B cell (primary cell): ENCODE results near the gene GLRA3. TPM values are rescaled to one million over a fixed set of nuclear protein-coding genes. Genes with fewer than 3 reads are reported as not detected.

Experiments
- ATAC-seq: fragments of 200-7000 bp; cut with Tn5 transposase; one replicate; pipeline ENCODE4 v1.10.0; 2021; ENCODE audit warnings: low read depth, mild to moderate bottlenecking, moderate number of reproducible peaks, moderate library complexity
- CTCF ChIA-PET: fragments of 350-600 bp; sonication (Branson Sonifier 250); formaldehyde crosslinking; loops from one replicate; lab custom pipeline; 2021; ENCODE audit warnings: antibody characterized with exemption, inconsistent platforms; lab: Charles Lee
- POLR2A ChIA-PET: fragments of 350-600 bp; sonication (Branson Sonifier 250); formaldehyde crosslinking; loops from one replicate; lab custom pipeline; 2021; ENCODE audit warnings: antibody characterized with exemption; lab: Charles Lee
- DNase-seq: peaks from one replicate; pipeline ENCODE4 v3.0.0; 2013
- H2AFZ ChIP-seq: 2 replicates; pipeline ENCODE4 v1.6.1; 2012; ENCODE audit warnings: mild to moderate bottlenecking, low read depth, low read length; ENCODE audit not compliant: insufficient read depth, poor library complexity, severe bottlenecking
- H3K27ac ChIP-seq, 2 donors: 1 replicate in 1 of 2; 2 replicates in 1 of 2; pipeline ENCODE4 v1.5.1; 2012 to 2013; ENCODE audit warnings: low read length in 2 of 2, mild to moderate bottlenecking in 2 of 2, moderate library complexity in 1 of 2
- H3K27me3 ChIP-seq, 4 experiments: fragments of 200-600 bp in 1 of 4; sonication (generic) in 1 of 4; replicated peaks in 1 of 4; 1 replicate in 2 of 4; 2 replicates in 2 of 4; pipeline versions ENCODE4 v1.6.1 to v1.7.0; 2013 to 2016; ENCODE audit warnings: low read length in 3 of 4, mild to moderate bottlenecking in 2 of 4, mixed read lengths in 1 of 4, moderate library complexity in 1 of 4; ENCODE audit not compliant: insufficient read depth in 4 of 4, control insufficient read depth in 3 of 4; ENCODE audit errors: control extremely low read depth in 1 of 4
- H3K36me3 ChIP-seq, 2 experiments: replicated peaks in 1 of 2; 1 replicate in 1 of 2; 2 replicates in 1 of 2; pipeline versions ENCODE4 v1.6.1 to v1.7.1; 2013; ENCODE audit warnings: low read length in 1 of 2; ENCODE audit not compliant: insufficient read depth in 2 of 2, control insufficient read depth in 1 of 2; ENCODE audit errors: control extremely low read depth in 1 of 2, extremely low read depth in 1 of 2
- H3K4me1 ChIP-seq, 2 donors: fragments of 200-600 bp in 1 of 2; sonication (generic) in 1 of 2; 1 replicate in 1 of 2; 2 replicates in 1 of 2; pipeline versions ENCODE4 v1.5.1 to v1.6.1; 2013 to 2017; ENCODE audit warnings: low read length in 2 of 2; ENCODE audit not compliant: control insufficient read depth in 2 of 2, insufficient read depth in 2 of 2
- H3K4me2 ChIP-seq: replicated peaks from 2 replicates; pipeline ENCODE3; 2012; ENCODE audit warnings: mild to moderate bottlenecking, low read depth, low read length; ENCODE audit not compliant: poor library complexity, severe bottlenecking
- H3K4me3 ChIP-seq, 5 experiments: fragments of 200-600 bp in 1 of 5; sonication (generic) in 1 of 5; 1 replicate in 3 of 5; 2 replicates in 2 of 5; pipeline versions ENCODE4 v1.5.1 to v1.7.0; 2011 to 2016; ENCODE audit warnings: low read length in 4 of 5, mild to moderate bottlenecking in 4 of 5, low read depth in 2 of 5, control low read depth in 1 of 5, moderate library complexity in 1 of 5; ENCODE audit not compliant: insufficient read depth in 1 of 5; ENCODE audit errors: control extremely low read depth in 1 of 5, extremely low read depth in 1 of 5
- H3K79me2 ChIP-seq: fragments of 200-600 bp; sonication (generic); one replicate; pipeline ENCODE4 v1.6.0; 2016; ENCODE audit warnings: low read length; ENCODE audit not compliant: control insufficient read depth, insufficient read depth
- H3K9ac ChIP-seq: fragments of 200-600 bp; sonication (generic); 2 replicates; pipeline ENCODE4 v1.6.1; 2017; ENCODE audit warnings: mild to moderate bottlenecking, low read length, moderate library complexity
- H3K9me3 ChIP-seq, 3 donors: one replicate each; pipeline versions ENCODE4 v1.6.1 to v1.7.1; 2013; ENCODE audit warnings: low read length in 2 of 3; ENCODE audit not compliant: control insufficient read depth in 2 of 3, insufficient read depth in 1 of 3; ENCODE audit errors: control extremely low read depth in 1 of 3
- H4K20me1 ChIP-seq: 2 replicates; pipeline ENCODE4 v1.6.0; 2012; ENCODE audit warnings: mild to moderate bottlenecking, low read length; ENCODE audit not compliant: insufficient read depth, control insufficient read depth, poor library complexity, severe bottlenecking
- H3K27ac Mint-ChIP-seq: one replicate; pipeline ENCODE4 v1.8.0; 2021; ENCODE audit warnings: mixed read lengths
- H3K27me3 Mint-ChIP-seq: one replicate; pipeline ENCODE4 v1.8.0; 2021; ENCODE audit warnings: mixed read lengths
- H3K4me1 Mint-ChIP-seq: one replicate; pipeline ENCODE4 v1.8.0; 2021; ENCODE audit warnings: mixed read lengths
- H3K4me3 Mint-ChIP-seq: one replicate; pipeline ENCODE4 v1.8.0; 2021; ENCODE audit warnings: mixed read lengths
- H3K9me3 Mint-ChIP-seq: one replicate; pipeline ENCODE4 v1.8.0; 2022; ENCODE audit warnings: mixed read lengths; ENCODE audit not compliant: insufficient read depth
- CTCF ChIP-seq: fragments of 200-600 bp; IDR thresholded peaks from one replicate; pipeline ENCODE4 v1.8.0; 2022; ENCODE audit warnings: antibody characterized with exemption, mild to moderate bottlenecking
- EZH2 ChIP-seq: IDR thresholded peaks from 2 replicates; pipeline ENCODE4 v1.6.1; 2012; ENCODE audit warnings: borderline replicate concordance, low read depth, mild to moderate bottlenecking, moderate library complexity, low read length; ENCODE audit not compliant: insufficient read depth, poor library complexity, severe bottlenecking
- WGBS: methylation state at CpG from one replicate; pipeline ENCODE4 v1.1.5; 2013; ENCODE audit warnings: missing lambda C conversion rate; ENCODE audit not compliant: insufficient coverage; 5-methylcytosine and 5-hydroxymethylcytosine counted together
- intact Hi-C: fragments of 100-400 bp; cut with micrococcal nuclease; formaldehyde crosslinking; loops from one replicate; pipeline ENCODE4 v1.10.0; 2022
- polyA plus RNA-seq: library from polyadenylated mRNA; depleted of rRNA; stranded (reverse); fragments of >200 nt; gene quantifications from 2 replicates; pipeline ENCODE4 v1.2.3, GENCODE V29; 2012
- total RNA-seq, 2 donors: library from RNA; stranded (reverse); fragments of 120-200 nt in 1 of 2; gene quantifications; 1 replicate in 1 of 2; 2 replicates in 1 of 2; pipeline versions ENCODE4 v1.2.3 to v1.2.4, GENCODE V29; 2013 to 2022

GLRA3 gene
- total and polyA plus RNA-seq, 2 donors (not counting 1 experiment from before 2014, with no cell fraction given): 0.12 to 0.30 TPM

DNA sequence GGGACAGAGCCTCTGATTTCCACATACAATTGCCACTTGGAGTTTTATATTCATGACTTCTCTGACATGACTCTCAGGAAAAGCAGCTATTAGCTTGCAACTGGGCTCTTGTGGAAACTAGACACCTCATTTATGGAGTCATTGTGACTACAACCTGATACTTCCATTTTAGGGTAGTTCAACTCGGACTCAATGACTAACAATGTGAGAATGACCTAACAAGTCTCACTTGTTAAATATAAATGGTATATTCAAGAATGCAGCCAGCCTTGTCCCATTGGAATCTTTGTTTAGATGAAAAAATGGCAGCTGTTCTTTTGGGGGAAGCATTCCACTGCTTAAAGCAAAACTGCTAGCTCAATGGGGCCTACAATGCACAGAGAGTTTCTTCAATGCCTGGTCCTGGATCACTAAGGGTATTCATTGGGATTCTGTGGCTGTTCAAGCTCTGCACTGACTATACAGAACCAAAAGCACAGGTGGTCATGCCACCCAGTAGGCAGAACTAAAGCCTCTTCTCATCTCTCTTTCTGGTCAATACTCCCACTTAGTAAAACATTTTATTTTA, 36.5 kb upstream of the GLRA3 start:
- Histone ChIP-seq H3K4me3 (no peak overlapping the region), H3K9ac (no peak overlapping the region), H3K36me3 (no peaks in the 10 kb centered on the region), H3K4me1 (peaks cover 2 to 3% of the 10 kb centered on the region in 2 donors), H3K27ac (no peak overlapping the region), H3K9me3 (no peaks in the 10 kb centered on the region), H2AFZ (no peak overlapping the region), H4K20me1 (no peaks in the 10 kb centered on the region), H3K79me2 (no peaks in the 10 kb centered on the region), H3K4me2 (no peak overlapping the region), H3K27me3 (no peaks in the 10 kb centered on the region)
- Mint-ChIP-seq H3K4me1 (peaks cover 7% of the 10 kb centered on the region), H3K27ac (no peak overlapping the region), H3K4me3 (no peak overlapping the region), H3K27me3 (no peaks in the 10 kb centered on the region), H3K9me3 (no peaks in the 10 kb centered on the region)
- TF ChIP-seq EZH2: no peak
- TF ChIP-seq CTCF: no peak
- DNase-seq (no peak), ATAC-seq (no peak)
- ChIA-PET POLR2A (interaction anchor here (0.6 kb wide), 1 partner anchor 63 kb away, joined by 6 read pairs; no protein-coding TSS in a partner anchor), CTCF (no interaction called here)
- intact Hi-C loops: no loop called here
- WGBS: no CpG with 5 or more reads among the region's 1 CpG

DNA sequence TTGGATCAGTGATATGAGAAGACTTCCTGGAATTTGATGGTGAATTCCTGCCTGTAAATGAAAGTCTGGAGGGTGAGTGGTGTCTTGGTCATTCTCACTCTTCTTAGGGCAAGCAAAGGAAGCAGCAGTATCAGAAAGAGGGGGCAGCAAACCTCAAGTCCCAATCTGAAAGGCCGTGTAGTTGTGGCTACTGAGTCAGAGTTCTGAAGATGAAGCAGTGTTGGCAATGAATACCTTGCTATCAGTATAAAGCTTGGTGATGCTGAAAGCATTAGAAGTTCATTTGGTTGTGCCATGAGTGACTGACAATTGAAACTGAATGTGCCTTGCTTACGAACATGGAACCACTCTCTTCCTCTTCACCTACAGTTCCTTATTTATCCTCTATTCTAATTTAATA, 35.0 kb upstream of the GLRA3 start:
- intact Hi-C loops: no loop called here
- no peak overlapping the region for H2AFZ ChIP-seq
- H3K4me1 ChIP-seq: peaks cover 3 to 9% of the 10 kb centered on the region in 2 donors
- ATAC-seq: no peak
- POLR2A ChIA-PET: no interaction called here
- no peak overlapping the region for H3K9ac ChIP-seq
- no peaks in the 10 kb centered on the region for H3K79me2 ChIP-seq
- H3K27ac Mint-ChIP-seq: no peak overlapping the region
- no peak overlapping the region for H3K4me3 Mint-ChIP-seq
- no peaks in the 10 kb centered on the region for H3K27me3 ChIP-seq
- H3K4me1 Mint-ChIP-seq: peaks cover 13% of the 10 kb centered on the region
- CTCF ChIA-PET: no interaction called here
- TF ChIP-seq CTCF (no peak), EZH2 (no peak)
- H3K4me3 ChIP-seq: no peak overlapping the region
- H3K9me3 Mint-ChIP-seq: no peaks in the 10 kb centered on the region
- H3K27ac ChIP-seq: no peak overlapping the region
- H3K4me2 ChIP-seq: no peak overlapping the region
- 100% methylated on average over 1 of the region's 2 CpGs for WGBS
- no peaks in the 10 kb centered on the region for H3K9me3 ChIP-seq
- no peaks in the 10 kb centered on the region for H3K36me3 ChIP-seq
- no peaks in the 10 kb centered on the region for H3K27me3 Mint-ChIP-seq
- DNase-seq: no peak
- H4K20me1 ChIP-seq: no peaks in the 10 kb centered on the region
